Upper lobe of left lung (tissue), 6 donors: ENCODE data around the gene FTL. TPM values are rescaled to one million over a fixed set of nuclear protein-coding genes. Genes with fewer than 3 reads are reported as not detected.

Experiments used
- ATAC-seq, 2 donors: fragments of 200-7000 bp; cut with Tn5 transposase; one replicate each; pipeline ENCODE4 v1.9.1; 2022; ENCODE audit warnings: mild to moderate bottlenecking in 2 of 2, moderate library complexity in 2 of 2; ENCODE audit not compliant: low FRiP score in 2 of 2
- DNase-seq, 2 donors: peaks; one replicate each; pipeline ENCODE4 v3.0.0-alpha.2; 2019 to 2020
- H3K27ac ChIP-seq, 4 donors: fragments of 200-600 bp; sonication (generic); one replicate each; pipeline ENCODE4 v1.5.1; 2016 to 2019
- H3K27me3 ChIP-seq, 4 donors: fragments of 200-600 bp; sonication (generic); one replicate each; pipeline ENCODE4 v1.5.1; 2017 to 2019
- H3K36me3 ChIP-seq, 4 donors: fragments of 200-600 bp; sonication (generic); one replicate each; pipeline ENCODE4 v1.5.1; 2016 to 2019
- H3K4me1 ChIP-seq, 4 donors: fragments of 200-600 bp; sonication (generic); one replicate each; pipeline ENCODE4 v1.5.1; 2018 to 2019
- H3K4me3 ChIP-seq, 4 donors: fragments of 200-600 bp; sonication (generic); one replicate each; pipeline ENCODE4 v1.5.1; 2017 to 2019; ENCODE audit warnings: mild to moderate bottlenecking in 2 of 4, moderate library complexity in 1 of 4
- H3K9me3 ChIP-seq, 4 donors: fragments of 200-600 bp; sonication (generic); one replicate each; pipeline ENCODE4 v1.5.1; 2018 to 2019
- EP300 ChIP-seq, 4 donors: sonication (generic); formaldehyde crosslinking; IDR thresholded peaks; one replicate each; pipeline ENCODE4 v1.5.1; 2017; ENCODE audit warnings: antibody characterized with exemption in 4 of 4, control low read depth in 2 of 4
- POLR2A ChIP-seq, 4 donors: fragments of 450-650 bp; IDR thresholded peaks; one replicate each; pipeline ENCODE4 v1.5.1; 2016 to 2017; ENCODE audit warnings: antibody characterized with exemption in 4 of 4, mild to moderate bottlenecking in 2 of 4
- POLR2AphosphoS5 ChIP-seq, 2 donors: sonication (generic); formaldehyde crosslinking; IDR thresholded peaks; one replicate each; pipeline ENCODE4 v1.5.1; 2017; ENCODE audit warnings: antibody characterized with exemption in 2 of 2
- WGBS, 2 donors: methylation state at CpG; one replicate each; pipeline ENCODE4 v1.1.5; 2017 to 2018; 5-methylcytosine and 5-hydroxymethylcytosine counted together
- total RNA-seq, 6 donors: library from RNA; depleted of rRNA in 4 of 6; stranded (reverse); fragments of >200 nt in 4 of 6; gene quantifications; one replicate each; pipeline versions ENCODE4 v1.1.0 to v1.2.1, GENCODE V29; 2016 to 2021
- TF ChIP-seq, protein P1 (sequence below), 6 experiments: fragments of 450-650 bp in 4 of 6; fragments of 200-600 bp in 2 of 6; sonication (generic) in 2 of 6; IDR thresholded peaks; one replicate each; pipeline ENCODE4 v1.5.1; 2016 to 2019; ENCODE audit warnings: antibody characterized with exemption in 6 of 6
- donor health status: DM: no; HTN: no; CAD: no; lungs with moderate emphysema.
- donor health status: DM: no; HTN: yes; CAD: no; lungs with severe emphysema.

FTL gene
- total RNA-seq, 6 donors from 2014 or later = 5,928 to 23,282 (median 11,982) TPM

GRCh38 chr19:48993175-48994034 lies 28.3 kb downstream of the FTL start, which contains the start of the genes GYS1 and RUVBL2:
Gene GYS1, minus strand, starts transcription at chr19:48993309. Its CDS starts 197 bp downstream, at chr19:48993112.
Gene RUVBL2, plus strand, starts transcription at chr19:48993887. Its CDS starts 25 bp downstream, at chr19:48993912.
- peak; percentile 97 to 98 for ATAC-seq
- Histone ChIP-seq H3K9me3 (no peaks in the 10 kb centered on the region), H3K27me3 (no peaks in the 10 kb centered on the region), H3K4me1 (peaks cover 24 to 43% (median 34%) of the 10 kb centered on the region in 4 donors), H3K36me3 (peaks cover 1 to 25% (median 13%) of the 10 kb centered on the region in 4 donors), H3K27ac (peak within 1 kb of the TSS; percentile 84 to 98 (median 95)), H3K4me3 (peak within 1 kb of the TSS; percentile 53 to 94 (median 71))
- DNase-seq = peak; percentile 99
- WGBS, 2 donors = 0% methylated on average over 19 to 31 of the region's 56 CpGs
- peak in 1 of 4 donors; percentile 57 for TF ChIP-seq EP300 (IDR thresholded peaks at IDR 0.05)
- peak; percentile 85 to 97 for TF ChIP-seq POLR2AphosphoS5 (IDR thresholded peaks at IDR 0.05)
- TF ChIP-seq, protein P1, sequence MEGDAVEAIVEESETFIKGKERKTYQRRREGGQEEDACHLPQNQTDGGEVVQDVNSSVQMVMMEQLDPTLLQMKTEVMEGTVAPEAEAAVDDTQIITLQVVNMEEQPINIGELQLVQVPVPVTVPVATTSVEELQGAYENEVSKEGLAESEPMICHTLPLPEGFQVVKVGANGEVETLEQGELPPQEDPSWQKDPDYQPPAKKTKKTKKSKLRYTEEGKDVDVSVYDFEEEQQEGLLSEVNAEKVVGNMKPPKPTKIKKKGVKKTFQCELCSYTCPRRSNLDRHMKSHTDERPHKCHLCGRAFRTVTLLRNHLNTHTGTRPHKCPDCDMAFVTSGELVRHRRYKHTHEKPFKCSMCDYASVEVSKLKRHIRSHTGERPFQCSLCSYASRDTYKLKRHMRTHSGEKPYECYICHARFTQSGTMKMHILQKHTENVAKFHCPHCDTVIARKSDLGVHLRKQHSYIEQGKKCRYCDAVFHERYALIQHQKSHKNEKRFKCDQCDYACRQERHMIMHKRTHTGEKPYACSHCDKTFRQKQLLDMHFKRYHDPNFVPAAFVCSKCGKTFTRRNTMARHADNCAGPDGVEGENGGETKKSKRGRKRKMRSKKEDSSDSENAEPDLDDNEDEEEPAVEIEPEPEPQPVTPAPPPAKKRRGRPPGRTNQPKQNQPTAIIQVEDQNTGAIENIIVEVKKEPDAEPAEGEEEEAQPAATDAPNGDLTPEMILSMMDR (IDR thresholded peaks at IDR 0.05) = peak; percentile 95 to 100 (median 100)
- peak in 3 of 4 donors; percentile 74 to 92 (median 90) for TF ChIP-seq POLR2A (IDR thresholded peaks at IDR 0.05)

GRCh38 chr19:48994035-48994386 lies 28.9 kb downstream of the FTL start:
- peaks cover 24 to 43% (median 34%) of the 10 kb centered on the region in 4 donors for H3K4me1 ChIP-seq
- WGBS, 2 donors = 0% methylated on average over 5 to 13 of the region's 13 CpGs
- H3K36me3 ChIP-seq = peaks cover 0 to 18% (median 6%) of the 10 kb centered on the region in 4 donors
- H3K27me3 ChIP-seq = no peaks in the 10 kb centered on the region
- peak overlapping the region; percentile 84 to 98 (median 95) for H3K27ac ChIP-seq
- TF ChIP-seq POLR2AphosphoS5 (IDR thresholded peaks at IDR 0.05) (no peak), EP300 (IDR thresholded peaks at IDR 0.05) (no peak), POLR2A (IDR thresholded peaks at IDR 0.05) (no peak)
- TF ChIP-seq, protein P1 (IDR thresholded peaks at IDR 0.05) = no peak
- H3K4me3 ChIP-seq = peak overlapping the region; percentile 33 to 84 (median 56)
- no peak for DNase-seq
- H3K9me3 ChIP-seq = no peaks in the 10 kb centered on the region
- ATAC-seq = no peak

DNA sequence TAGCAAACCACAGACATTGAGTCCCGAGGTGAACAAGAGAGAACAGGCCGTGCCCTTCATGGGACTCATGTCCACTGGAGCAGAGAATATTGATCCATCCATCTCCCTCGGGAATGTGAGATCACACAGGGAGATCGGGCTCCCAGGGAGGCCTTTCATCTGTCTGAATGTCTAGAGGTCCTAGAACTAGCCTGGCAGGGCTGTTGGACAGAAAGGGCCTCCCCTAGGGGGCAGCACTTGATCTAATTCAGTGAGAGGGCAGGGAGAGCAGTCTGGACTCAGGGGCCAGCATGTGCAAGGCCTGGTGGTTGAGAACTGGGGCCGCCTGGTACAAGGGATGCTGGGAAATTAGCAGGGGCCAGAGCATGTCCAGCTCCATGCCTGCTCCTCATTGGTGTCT lies 32.9 kb downstream of the FTL start:
- no peaks in the 10 kb centered on the region for H3K27me3 ChIP-seq
- ATAC-seq (no peak), DNase-seq (peak in 1 of 2 donors; percentile 33)
- no peak overlapping the region for H3K27ac ChIP-seq
- TF ChIP-seq, protein P1 (IDR thresholded peaks at IDR 0.05) = peak in 5 of 6 experiments; percentile 14 to 30 (median 28)
- TF ChIP-seq EP300 (IDR thresholded peaks at IDR 0.05) = no peak
- peaks cover 0 to 17% (median 3%) of the 10 kb centered on the region in 4 donors for H3K36me3 ChIP-seq
- peaks cover 10 to 14% (median 12%) of the 10 kb centered on the region in 4 donors for H3K4me1 ChIP-seq
- no peaks in the 10 kb centered on the region for H3K9me3 ChIP-seq
- 61 to 81% methylated on average over 4 to 5 of the region's 5 CpGs for WGBS, 2 donors
- H3K4me3 ChIP-seq = no peak overlapping the region

- no peak overlapping the region for H3K4me3 ChIP-seq
- H3K9me3 ChIP-seq = no peaks in the 10 kb centered on the region
- peaks cover 0 to 34% (median 12%) of the 10 kb centered on the region in 4 donors for H3K36me3 ChIP-seq
- peaks cover 3 to 7% (median 4%) of the 10 kb centered on the region in 4 donors for H3K4me1 ChIP-seq
- H3K27ac ChIP-seq = no peak overlapping the region
- peak in 1 of 2 donors; percentile 46 for DNase-seq
- TF ChIP-seq EP300 (IDR thresholded peaks at IDR 0.05) = no peak
- TF ChIP-seq, protein P1 (IDR thresholded peaks at IDR 0.05) = peak; percentile 19 to 55 (median 41)
- WGBS, 2 donors = 56 to 63% methylated on average over 14 to 16 of the region's 16 CpGs
- H3K27me3 ChIP-seq = no peaks in the 10 kb centered on the region
- peak; percentile 55 to 84 for ATAC-seq
These were observed 34.6 kb downstream of the FTL start for GRCh38 chr19:48999481-49000325.
